ENCODE data around the gene ABHD17A.

Gene ABHD17A

DNA sequence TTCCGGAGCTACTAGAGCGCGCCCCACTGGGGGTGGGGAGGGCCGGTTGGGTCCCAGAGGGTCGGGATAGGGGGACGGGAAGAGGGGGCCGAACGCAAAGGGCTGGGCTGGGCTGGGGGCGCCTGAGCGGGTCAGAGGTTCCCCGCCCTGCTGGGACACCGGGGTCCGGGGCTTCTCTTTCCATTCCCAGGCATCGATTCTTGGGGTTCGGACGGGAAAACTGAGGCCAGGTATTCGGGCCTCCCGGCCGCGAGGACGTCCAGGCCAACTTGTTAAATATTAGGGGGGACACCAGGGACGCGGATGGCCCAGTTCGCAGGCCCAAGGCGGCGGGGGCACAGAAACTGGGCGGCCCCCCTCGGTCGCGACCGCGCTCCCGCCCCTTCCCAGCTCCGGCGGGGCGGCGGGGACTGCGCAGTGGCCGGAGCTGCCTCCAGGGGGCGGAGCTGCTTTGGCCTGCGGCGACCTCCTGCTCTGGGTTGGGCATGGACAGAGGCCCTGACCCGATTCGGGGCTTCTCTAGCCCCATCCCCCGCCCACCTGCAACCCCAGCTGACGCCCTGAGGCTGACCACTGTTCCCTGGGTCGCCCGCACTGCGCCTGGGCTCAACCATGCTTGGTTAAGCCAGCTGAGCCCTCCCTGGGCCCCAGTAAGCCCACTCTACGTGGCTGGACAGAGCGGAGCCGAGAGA is 20.7 kb downstream of the ABHD17A start:
- DNase-seq (ENCODE audit: low read depth, low spot score), result no peak
- H3K27ac ChIP-seq (ENCODE audit: low read length), result no peak overlapping the region
- H3K9me3 ChIP-seq (ENCODE audit: control insufficient read depth, insufficient read depth, low read length), result no peaks in the 10 kb centered on the region
- H3K4me3 ChIP-seq (ENCODE audit: low read length), result peak overlapping the region; percentile 77
- no peaks in the 10 kb centered on the region for H3K27me3 ChIP-seq (ENCODE audit: control insufficient read depth, insufficient read depth, low read length)
- WGBS (ENCODE audit: insufficient coverage, insufficient read length), result no CpG with 5 or more reads among the region's 52 CpGs
- no peaks in the 10 kb centered on the region; the same call in 1 of the 2 replicates for H3K36me3 ChIP-seq (ENCODE audit: control insufficient read depth, insufficient read depth, low read length)
- H3K4me1 ChIP-seq (ENCODE audit: control insufficient read depth, insufficient read depth, low read length), result peaks cover 9% of the 10 kb centered on the region

DNA sequence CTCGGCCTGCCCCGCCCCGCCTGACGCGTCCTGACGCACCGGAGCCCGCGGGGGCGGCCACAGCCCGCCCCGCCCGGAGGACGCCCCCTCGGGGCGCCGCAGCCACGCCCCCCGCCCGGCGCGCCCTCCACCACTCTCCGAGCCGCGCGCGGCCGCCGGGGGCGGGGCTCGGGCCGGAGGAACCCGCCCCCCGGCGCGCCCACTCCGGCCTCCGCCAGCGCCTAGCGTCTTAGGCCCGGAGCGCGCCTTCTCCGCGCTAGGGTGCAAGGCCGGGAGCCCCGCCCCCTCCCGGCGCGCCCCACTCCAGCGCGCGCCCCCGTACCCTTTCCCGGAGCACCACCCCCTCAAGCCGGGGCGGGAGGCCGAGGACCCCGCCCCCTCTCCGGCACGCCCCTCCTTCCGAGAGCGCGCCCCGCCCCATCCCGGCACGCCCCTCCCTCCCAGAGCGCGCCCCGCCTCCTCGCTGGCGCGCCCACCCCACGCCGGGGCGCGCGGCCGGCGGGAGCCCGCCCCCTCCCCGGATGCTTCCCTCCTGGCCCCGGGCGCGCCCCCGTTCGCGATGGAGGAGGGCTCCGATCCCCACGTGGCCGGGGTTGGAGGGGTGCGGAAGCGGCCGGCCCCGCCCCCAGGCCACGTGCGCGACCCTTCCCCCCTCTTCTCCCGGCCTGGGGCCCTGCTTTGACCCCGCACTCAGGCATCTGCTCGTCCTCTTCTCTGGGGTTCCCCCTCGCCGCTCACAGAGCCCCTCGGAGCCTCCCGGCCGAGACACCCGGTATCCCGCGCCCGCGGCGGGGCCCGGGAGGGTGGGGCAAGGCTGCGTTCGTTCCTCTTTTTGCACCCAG is 21.4 kb downstream of the ABHD17A start:
- H3K9me3 ChIP-seq (ENCODE audit: control insufficient read depth, insufficient read depth, low read length), result no peaks in the 10 kb centered on the region
- H3K27ac ChIP-seq (ENCODE audit: low read length), result no peak overlapping the region
- no peak for DNase-seq (ENCODE audit: low read depth, low spot score)

DNA sequence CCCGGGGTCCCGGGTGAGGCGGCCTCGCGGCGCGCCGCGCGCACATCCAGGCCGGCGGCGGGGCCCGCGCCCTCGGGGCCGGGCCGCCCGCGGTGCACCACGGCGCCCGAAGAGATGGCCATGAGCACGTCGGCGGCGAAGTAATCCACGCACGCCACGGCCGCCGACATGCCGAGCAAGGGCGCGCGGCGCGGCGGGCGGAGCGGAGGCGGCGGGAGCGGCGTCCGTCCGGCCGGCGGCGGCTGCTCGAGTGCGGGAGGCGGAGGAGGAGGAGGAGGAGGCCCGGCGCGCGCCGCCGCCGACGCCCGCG is 22.0 kb downstream of the ABHD17A start, which contains the start of gene KLF16:
TSS of gene KLF16 (minus strand) at position 252 of the 310 bp plus-strand sequence. CDS start at position 170, 82 bp downstream.
- whole genome bisulfite sequencing (ENCODE audit: insufficient coverage, insufficient read length), result no CpG with 5 or more reads among the region's 63 CpGs
- H3K4me1 ChIP-seq (ENCODE audit: control insufficient read depth, insufficient read depth, low read length), result peaks cover 19% of the 10 kb centered on the region
- H3K4me3 ChIP-seq (ENCODE audit: low read length), result peak within 1 kb of the TSS; percentile 95
- H3K27me3 ChIP-seq (ENCODE audit: control insufficient read depth, insufficient read depth, low read length), result no peaks in the 10 kb centered on the region
- no peaks in the 10 kb centered on the region for H3K9me3 ChIP-seq (ENCODE audit: control insufficient read depth, insufficient read depth, low read length)
- H3K27ac ChIP-seq (ENCODE audit: low read length), result no peak within 1 kb of the TSS
- no peaks in the 10 kb centered on the region; the same call in 1 of the 2 replicates for H3K36me3 ChIP-seq (ENCODE audit: control insufficient read depth, insufficient read depth, low read length)
- DNase-seq (ENCODE audit: low read depth, low spot score), result no peak

More for the DNA sequence above, 21.4 kb downstream of the ABHD17A start:
- Histone ChIP-seq H3K36me3 (ENCODE audit: control insufficient read depth, insufficient read depth, low read length) (no peaks in the 10 kb centered on the region; the same call in 1 of the 2 replicates), H3K27me3 (ENCODE audit: control insufficient read depth, insufficient read depth, low read length) (no peaks in the 10 kb centered on the region), H3K4me3 (ENCODE audit: low read length) (peak overlapping the region; percentile 95), H3K4me1 (ENCODE audit: control insufficient read depth, insufficient read depth, low read length) (peaks cover 15% of the 10 kb centered on the region)
- WGBS (ENCODE audit: insufficient coverage, insufficient read length), result no CpG with 5 or more reads among the region's 115 CpGs

GRCh38 chr19:1862424-1863327 is 22.6 kb downstream of the ABHD17A start:
- H3K36me3 ChIP-seq (ENCODE audit: control insufficient read depth, insufficient read depth, low read length), result no peaks in the 10 kb centered on the region; the same call in 1 of the 2 replicates
- H3K4me1 ChIP-seq (ENCODE audit: control insufficient read depth, insufficient read depth, low read length), result peaks cover 25% of the 10 kb centered on the region
- DNase-seq (ENCODE audit: low read depth, low spot score), result no peak
- peak overlapping the region; percentile 95 for H3K4me3 ChIP-seq (ENCODE audit: low read length)
- H3K9me3 ChIP-seq (ENCODE audit: control insufficient read depth, insufficient read depth, low read length), result no peaks in the 10 kb centered on the region
- no peak overlapping the region for H3K27ac ChIP-seq (ENCODE audit: low read length)
- WGBS (ENCODE audit: insufficient coverage, insufficient read length), result no CpG with 5 or more reads among the region's 109 CpGs
- no peaks in the 10 kb centered on the region for H3K27me3 ChIP-seq (ENCODE audit: control insufficient read depth, insufficient read depth, low read length)

- Histone ChIP-seq H3K27ac (ENCODE audit: low read length) (no peak overlapping the region), H3K9me3 (ENCODE audit: control insufficient read depth, insufficient read depth, low read length) (no peaks in the 10 kb centered on the region), H3K4me3 (ENCODE audit: low read length) (peak overlapping the region; percentile 95; the same call in 1 of the 2 replicates), H3K36me3 (ENCODE audit: control insufficient read depth, insufficient read depth, low read length) (no peaks in the 10 kb centered on the region; the same call in 1 of the 2 replicates), H3K4me1 (ENCODE audit: control insufficient read depth, insufficient read depth, low read length) (peaks cover 25% of the 10 kb centered on the region), H3K27me3 (ENCODE audit: control insufficient read depth, insufficient read depth, low read length) (no peaks in the 10 kb centered on the region)
- WGBS (ENCODE audit: insufficient coverage, insufficient read length), result no CpG with 5 or more reads among the region's 21 CpGs
- DNase-seq (ENCODE audit: low read depth, low spot score), result no peak
Measured at GRCh38 chr19:1862068-1862423, 23.2 kb downstream of the ABHD17A start.

- no CpG with 5 or more reads among the region's 23 CpGs for WGBS (ENCODE audit: insufficient coverage, insufficient read length)
- Histone ChIP-seq H3K4me3 (ENCODE audit: low read length) (peak overlapping the region; percentile 95; the same call in 1 of the 2 replicates), H3K4me1 (ENCODE audit: control insufficient read depth, insufficient read depth, low read length) (peaks cover 25% of the 10 kb centered on the region), H3K9me3 (ENCODE audit: control insufficient read depth, insufficient read depth, low read length) (no peaks in the 10 kb centered on the region), H3K27ac (ENCODE audit: low read length) (no peak overlapping the region), H3K36me3 (ENCODE audit: control insufficient read depth, insufficient read depth, low read length) (no peaks in the 10 kb centered on the region; the same call in 1 of the 2 replicates), H3K27me3 (ENCODE audit: control insufficient read depth, insufficient read depth, low read length) (no peaks in the 10 kb centered on the region)
- no peak for DNase-seq (ENCODE audit: low read depth, low spot score)
Measured at GRCh38 chr19:1861599-1862031, 23.7 kb downstream of the ABHD17A start.

DNA sequence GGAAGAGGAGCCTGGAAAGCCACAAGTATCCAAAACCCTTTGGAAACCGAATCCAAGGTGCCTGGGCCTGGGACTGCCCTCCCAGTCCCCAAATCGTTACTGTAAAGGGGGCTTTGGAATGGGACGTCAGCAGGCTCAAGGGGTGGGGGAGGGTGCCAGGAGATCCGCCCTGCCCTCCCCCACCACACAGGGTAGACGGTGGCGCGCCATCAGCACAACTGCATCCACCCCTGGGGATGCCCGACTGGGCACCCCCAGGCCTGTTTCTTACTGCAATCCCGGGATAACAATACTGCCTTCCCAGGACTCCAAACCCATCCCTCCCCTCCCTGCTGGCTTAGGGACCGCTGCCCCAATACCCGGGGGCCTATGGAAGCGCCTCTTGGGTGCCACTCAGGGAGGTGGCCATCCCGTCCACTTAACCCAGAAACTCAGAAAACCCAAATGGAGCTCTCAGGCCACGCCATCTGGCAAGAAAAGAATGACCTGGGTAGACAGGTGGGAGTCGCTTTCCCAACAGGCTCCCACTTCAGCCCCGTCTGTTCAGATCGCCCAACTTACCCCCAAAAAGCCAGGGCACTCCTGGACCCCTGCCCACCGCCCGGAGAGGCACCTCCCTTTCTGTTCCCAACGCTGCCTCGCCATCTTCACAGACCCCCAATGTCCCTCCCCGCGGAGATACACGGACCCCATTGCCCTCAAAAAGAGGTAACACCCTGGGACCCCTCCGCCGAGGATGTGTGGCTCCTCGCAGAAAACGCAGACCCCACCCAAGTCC is 24.3 kb downstream of the ABHD17A start:
- peak overlapping the region; percentile 95; the same call in 1 of the 2 replicates for H3K4me3 ChIP-seq (ENCODE audit: low read length)
- H3K4me1 ChIP-seq (ENCODE audit: control insufficient read depth, insufficient read depth, low read length), result peaks cover 31% of the 10 kb centered on the region
- no peak overlapping the region for H3K27ac ChIP-seq (ENCODE audit: low read length)
- H3K27me3 ChIP-seq (ENCODE audit: control insufficient read depth, insufficient read depth, low read length), result no peaks in the 10 kb centered on the region
- no peak for DNase-seq (ENCODE audit: low read depth, low spot score)
- WGBS (ENCODE audit: insufficient coverage, insufficient read length), result no CpG with 5 or more reads among the region's 28 CpGs
- no peaks in the 10 kb centered on the region for H3K9me3 ChIP-seq (ENCODE audit: control insufficient read depth, insufficient read depth, low read length)
- no peaks in the 10 kb centered on the region; the same call in 1 of the 2 replicates for H3K36me3 ChIP-seq (ENCODE audit: control insufficient read depth, insufficient read depth, low read length)

GRCh38 chr19:1860042-1860775 is 25.1 kb downstream of the ABHD17A start:
- H3K27me3 ChIP-seq (ENCODE audit: control insufficient read depth, insufficient read depth, low read length), result no peaks in the 10 kb centered on the region
- H3K4me1 ChIP-seq (ENCODE audit: control insufficient read depth, insufficient read depth, low read length), result peaks cover 36% of the 10 kb centered on the region
- no peak overlapping the region for H3K4me3 ChIP-seq (ENCODE audit: low read length)
- H3K36me3 ChIP-seq (ENCODE audit: control insufficient read depth, insufficient read depth, low read length), result no peaks in the 10 kb centered on the region; the same call in 1 of the 2 replicates
- no peak overlapping the region for H3K27ac ChIP-seq (ENCODE audit: low read length)
- no peaks in the 10 kb centered on the region for H3K9me3 ChIP-seq (ENCODE audit: control insufficient read depth, insufficient read depth, low read length)
- no CpG with 5 or more reads among the region's 32 CpGs for WGBS (ENCODE audit: insufficient coverage, insufficient read length)
- no peak for DNase-seq (ENCODE audit: low read depth, low spot score)

GRCh38 chr19:1859331-1859781 is 25.9 kb downstream of the ABHD17A start:
- no peak overlapping the region for H3K4me3 ChIP-seq (ENCODE audit: low read length)
- no peak for DNase-seq (ENCODE audit: low read depth, low spot score)
- H3K27ac ChIP-seq (ENCODE audit: low read length), result no peak overlapping the region
- peaks cover 39% of the 10 kb centered on the region for H3K4me1 ChIP-seq (ENCODE audit: control insufficient read depth, insufficient read depth, low read length)
- H3K27me3 ChIP-seq (ENCODE audit: control insufficient read depth, insufficient read depth, low read length), result no peaks in the 10 kb centered on the region
- WGBS (ENCODE audit: insufficient coverage, insufficient read length), result no CpG with 5 or more reads among the region's 18 CpGs
- H3K9me3 ChIP-seq (ENCODE audit: control insufficient read depth, insufficient read depth, low read length), result no peaks in the 10 kb centered on the region
- H3K36me3 ChIP-seq (ENCODE audit: control insufficient read depth, insufficient read depth, low read length), result no peaks in the 10 kb centered on the region; the same call in 1 of the 2 replicates

Measured in iPS DF 6.9 (cell line).